Fibroblast of the conjunctiva (primary cell): ENCODE measurements around the gene NXPH1.

ENCODE experiments used
- DNase-seq: peaks from one replicate; pipeline ENCODE4 v3.0.0-alpha.2; 2010; ENCODE audit warnings: low read depth

NXPH1 gene

GRCh38 chr7:8433477-8434289 is at the start of gene NXPH1:
Gene NXPH1, plus strand, starts transcription at chr7:8433609.
- DNase-seq: no peak

- DNase-seq: no peak
These were observed 48.5 kb upstream of the NXPH1 start for GRCh38 chr7:8384901-8385300.

GRCh38 chr7:8386926-8387550 is 46.4 kb upstream of the NXPH1 start:
- no peak for DNase-seq

GRCh38 chr7:8387551-8388256 is 45.7 kb upstream of the NXPH1 start:
- no peak for DNase-seq

- no peak for DNase-seq
These were observed 45.2 kb upstream of the NXPH1 start for GRCh38 chr7:8388257-8388625.

- no peak for DNase-seq
These were observed 43.7 kb upstream of the NXPH1 start for GRCh38 chr7:8389593-8390261.

GRCh38 chr7:8390262-8390626 is 43.2 kb upstream of the NXPH1 start:
- DNase-seq: no peak

- no peak for DNase-seq
These were observed 41.9 kb upstream of the NXPH1 start for GRCh38 chr7:8391353-8392062.

- no peak for DNase-seq
These were observed 37.1 kb upstream of the NXPH1 start for GRCh38 chr7:8396294-8396693.

GRCh38 chr7:8408871-8409270 is 24.5 kb upstream of the NXPH1 start:
- no peak for DNase-seq

- no peak for DNase-seq
These were observed 22.3 kb upstream of the NXPH1 start for GRCh38 chr7:8411103-8411502.

- DNase-seq: no peak
These were observed 19.8 kb upstream of the NXPH1 start for GRCh38 chr7:8413600-8413999.

- DNase-seq: peak; percentile 43
These were observed 14.7 kb upstream of the NXPH1 start for GRCh38 chr7:8418629-8419245.

- no peak for DNase-seq
These were observed 11.2 kb upstream of the NXPH1 start for GRCh38 chr7:8422177-8422576.

- DNase-seq: no peak
These were observed 10.4 kb upstream of the NXPH1 start for GRCh38 chr7:8423057-8423456.

GRCh38 chr7:8425223-8425622 is 8.2 kb upstream of the NXPH1 start:
- DNase-seq: no peak

- no peak for DNase-seq
These were observed 2.8 kb upstream of the NXPH1 start for GRCh38 chr7:8430643-8431042.

- DNase-seq: no peak
These were observed 1.0 kb downstream of the NXPH1 start for GRCh38 chr7:8434290-8435002.

- no peak for DNase-seq
These were observed 1.7 kb downstream of the NXPH1 start for GRCh38 chr7:8435095-8435494.

GRCh38 chr7:8435590-8436545 is 2.5 kb downstream of the NXPH1 start:
- DNase-seq: no peak
